ENCODE data around the gene CFAP300. TPM values are rescaled to one million over a fixed set of nuclear protein-coding genes. Genes with fewer than 3 reads are reported as not detected.

Gene CFAP300
- total and polyA plus RNA-seq, 2 experiments from 2014 or later: 1.5 to 2.9 TPM

- Histone ChIP-seq H4K20me1 (ENCODE audit: insufficient read depth, poor library complexity, severe bottlenecking) (no peaks in the 10 kb centered on the region), H3K9me3 (ENCODE audit: low read depth) (no peaks in the 10 kb centered on the region), H3K4me1 (ENCODE audit: insufficient read depth) (peaks cover 5% of the 10 kb centered on the region), H3K4me2 (no peak overlapping the region), H3K9me2 (replicated peaks; ENCODE audit: insufficient read depth) (no peaks in the 10 kb centered on the region), H3K27me3 (no peaks in the 10 kb centered on the region), H2AFZ (no peak overlapping the region), H3K36me3 (replicated peaks; ENCODE audit: insufficient read depth, low read depth) (no peaks in the 10 kb centered on the region), H3K27ac (no peak overlapping the region), H3K4me3 (no peak overlapping the region), H3K79me2 (no peaks in the 10 kb centered on the region)
- no peak for TF ChIP-seq CTCF (IDR thresholded peaks at IDR 0.05; ENCODE audit: poor library complexity)
- no peak for TF ChIP-seq EZH2phosphoT487 (IDR thresholded peaks at IDR 0.05; ENCODE audit: low read depth, severe bottlenecking, unreplicated experiment)
- TF ChIP-seq EZH2 (IDR thresholded peaks at IDR 0.05; ENCODE audit: borderline replicate concordance): no peak
- 84% methylated on average over 5 of the region's 5 CpGs for WGBS (ENCODE audit: low lambda C conversion rate, missing lambda C conversion rate)
- DNase-seq (ENCODE audit: low spot score): no peak
Measured at GRCh38 chr11:102050927-102051575, 3.8 kb downstream of the CFAP300 start.

GRCh38 chr11:102061276-102061675 is 14.0 kb downstream of the CFAP300 start:
- Histone ChIP-seq H3K9me3 (ENCODE audit: low read depth) (no peaks in the 10 kb centered on the region), H2AFZ (no peak overlapping the region), H3K4me1 (ENCODE audit: insufficient read depth) (no peaks in the 10 kb centered on the region), H3K9me2 (replicated peaks; ENCODE audit: insufficient read depth) (no peaks in the 10 kb centered on the region), H3K79me2 (no peaks in the 10 kb centered on the region), H3K27ac (no peak overlapping the region), H3K36me3 (replicated peaks; ENCODE audit: insufficient read depth, low read depth) (no peaks in the 10 kb centered on the region), H3K4me2 (no peak overlapping the region), H3K4me3 (no peak overlapping the region), H4K20me1 (ENCODE audit: insufficient read depth, poor library complexity, severe bottlenecking) (no peaks in the 10 kb centered on the region), H3K27me3 (no peaks in the 10 kb centered on the region)
- DNase-seq (ENCODE audit: low spot score): peak; percentile 24
- no peak for TF ChIP-seq EZH2phosphoT487 (IDR thresholded peaks at IDR 0.05; ENCODE audit: low read depth, severe bottlenecking, unreplicated experiment)
- no peak for TF ChIP-seq EZH2 (IDR thresholded peaks at IDR 0.05; ENCODE audit: borderline replicate concordance)
- TF ChIP-seq CTCF (IDR thresholded peaks at IDR 0.05; ENCODE audit: poor library complexity): peak; percentile 39
- WGBS (ENCODE audit: low lambda C conversion rate, missing lambda C conversion rate): 42% methylated on average over 2 of the region's 2 CpGs

GRCh38 chr11:102062106-102062505 is 14.9 kb downstream of the CFAP300 start:
- no peaks in the 10 kb centered on the region for H3K4me1 ChIP-seq (ENCODE audit: insufficient read depth)
- H3K27me3 ChIP-seq: no peaks in the 10 kb centered on the region
- TF ChIP-seq EZH2 (IDR thresholded peaks at IDR 0.05; ENCODE audit: borderline replicate concordance): no peak
- TF ChIP-seq CTCF (IDR thresholded peaks at IDR 0.05; ENCODE audit: poor library complexity): no peak
- no peak for TF ChIP-seq EZH2phosphoT487 (IDR thresholded peaks at IDR 0.05; ENCODE audit: low read depth, severe bottlenecking, unreplicated experiment)
- H2AFZ ChIP-seq: no peak overlapping the region
- H3K9me2 ChIP-seq (replicated peaks; ENCODE audit: insufficient read depth): no peaks in the 10 kb centered on the region
- no peak overlapping the region for H3K4me2 ChIP-seq
- no peaks in the 10 kb centered on the region for H3K36me3 ChIP-seq (replicated peaks; ENCODE audit: insufficient read depth, low read depth)
- H3K4me3 ChIP-seq: no peak overlapping the region
- 98% methylated on average over 2 of the region's 2 CpGs for WGBS (ENCODE audit: low lambda C conversion rate, missing lambda C conversion rate)
- no peak for DNase-seq (ENCODE audit: low spot score)
- no peak overlapping the region for H3K27ac ChIP-seq
- H3K79me2 ChIP-seq: no peaks in the 10 kb centered on the region
- no peaks in the 10 kb centered on the region for H4K20me1 ChIP-seq (ENCODE audit: insufficient read depth, poor library complexity, severe bottlenecking)
- H3K9me3 ChIP-seq (ENCODE audit: low read depth): no peaks in the 10 kb centered on the region

Data from hepatocyte (in vitro differentiated cells).